Activated naive CD4-positive, alpha-beta T cell (primary cell): Measurements from ENCODE around the gene APOL4.
A peak's percentile ranks its signal among the peaks of the same experiment; 100 is the strongest.
"Not testable (repeated sequence)": the region's sequence is repeated elsewhere in the genome, so short reads cannot be mapped to it uniquely, and the experiment has no call there.

Experiments
- DNase-seq, 4 experiments: peaks; one replicate each; lab custom pipeline; 2025; lab: John Stamatoyannopoulos, UW

APOL4 gene

DNA sequence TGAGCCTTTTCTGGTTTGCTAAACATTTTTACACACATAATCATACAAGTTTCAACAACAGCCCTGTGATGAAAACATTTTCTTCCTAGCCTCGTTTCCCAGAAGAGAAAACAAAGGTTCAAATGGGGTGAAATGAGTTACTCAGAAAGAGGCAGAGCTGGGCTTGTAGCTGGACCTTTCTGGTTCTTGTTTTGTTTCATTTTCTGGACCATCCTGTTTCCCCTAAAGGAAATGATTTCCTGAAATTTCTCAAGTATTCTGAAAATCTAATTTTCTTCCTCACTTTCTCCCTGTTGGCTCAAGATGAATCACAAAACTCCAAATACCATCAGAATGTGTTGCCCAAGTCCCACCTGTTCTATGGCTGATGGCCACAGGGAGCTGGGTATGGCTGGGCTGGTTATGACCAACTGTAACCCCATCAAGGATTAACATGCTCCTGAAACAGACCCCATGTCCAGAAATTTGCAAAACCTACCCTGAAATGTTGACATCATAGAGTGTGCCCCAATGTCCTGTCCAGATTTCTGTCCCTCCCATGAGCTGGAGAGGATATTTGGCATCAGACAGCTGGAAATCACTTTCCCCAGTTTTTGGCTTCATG lies 6.7 kb upstream of the APOL4 start:
- DNase-seq, result no peak

DNA sequence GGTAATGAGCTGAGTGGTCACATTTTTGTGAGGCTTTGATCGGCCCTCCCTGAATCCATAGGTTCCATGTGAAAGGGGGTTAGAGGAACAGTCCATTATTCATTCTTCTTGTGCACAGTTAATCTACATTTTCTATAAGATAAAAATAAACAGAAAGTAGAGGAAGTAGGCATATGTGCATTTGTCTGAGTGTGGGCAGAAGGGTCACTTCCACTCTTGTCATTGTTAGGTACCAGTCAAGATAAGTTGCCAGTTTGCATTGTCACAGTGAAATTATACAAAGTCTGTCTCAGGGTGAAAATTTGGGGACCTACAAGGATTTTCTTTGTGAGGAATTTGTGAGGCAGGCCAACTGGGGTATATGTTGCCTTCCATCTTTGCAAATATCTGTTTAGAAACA lies 4.6 kb upstream of the APOL4 start:
- DNase-seq, result no peak

DNA sequence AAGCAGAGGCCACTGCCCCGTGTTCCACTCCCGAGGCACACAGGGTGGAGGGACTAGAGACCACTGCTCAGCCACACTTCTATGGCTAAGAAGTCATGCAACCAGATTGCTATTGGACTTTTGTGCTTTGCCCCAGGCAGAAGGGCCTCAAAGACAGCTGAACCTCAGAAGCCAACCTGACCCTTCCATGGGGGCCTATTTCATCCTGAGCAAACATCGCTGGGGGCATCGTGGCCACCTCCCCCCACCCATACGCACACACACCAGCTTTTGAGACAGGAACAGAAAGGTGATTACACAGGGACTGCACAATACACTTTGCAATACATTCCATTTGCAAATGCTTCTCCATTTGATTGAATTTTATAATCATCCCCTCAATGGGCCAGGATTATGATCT lies 4.0 kb upstream of the APOL4 start:
- DNase-seq, result not testable (repeated sequence)

DNA sequence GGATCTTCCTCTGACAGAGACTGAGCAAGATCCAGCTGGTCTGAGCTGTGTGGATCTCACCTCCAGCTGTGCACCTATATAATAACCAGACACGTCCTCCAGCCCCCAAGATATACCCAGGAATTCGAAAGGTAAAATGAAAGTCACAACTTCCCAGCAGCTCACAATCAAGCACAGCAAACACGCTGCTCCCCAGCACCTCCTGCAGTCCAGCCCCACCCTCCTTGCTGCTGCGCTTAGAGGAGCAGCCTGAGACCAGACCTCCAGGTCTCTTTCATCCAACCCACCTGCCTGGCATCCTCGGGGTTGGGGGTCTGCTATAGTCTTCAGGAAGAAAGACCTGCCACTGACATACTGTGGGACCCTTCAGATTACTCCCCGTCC lies 3.0 kb upstream of the APOL4 start:
- DNase-seq, result no peak

DNA sequence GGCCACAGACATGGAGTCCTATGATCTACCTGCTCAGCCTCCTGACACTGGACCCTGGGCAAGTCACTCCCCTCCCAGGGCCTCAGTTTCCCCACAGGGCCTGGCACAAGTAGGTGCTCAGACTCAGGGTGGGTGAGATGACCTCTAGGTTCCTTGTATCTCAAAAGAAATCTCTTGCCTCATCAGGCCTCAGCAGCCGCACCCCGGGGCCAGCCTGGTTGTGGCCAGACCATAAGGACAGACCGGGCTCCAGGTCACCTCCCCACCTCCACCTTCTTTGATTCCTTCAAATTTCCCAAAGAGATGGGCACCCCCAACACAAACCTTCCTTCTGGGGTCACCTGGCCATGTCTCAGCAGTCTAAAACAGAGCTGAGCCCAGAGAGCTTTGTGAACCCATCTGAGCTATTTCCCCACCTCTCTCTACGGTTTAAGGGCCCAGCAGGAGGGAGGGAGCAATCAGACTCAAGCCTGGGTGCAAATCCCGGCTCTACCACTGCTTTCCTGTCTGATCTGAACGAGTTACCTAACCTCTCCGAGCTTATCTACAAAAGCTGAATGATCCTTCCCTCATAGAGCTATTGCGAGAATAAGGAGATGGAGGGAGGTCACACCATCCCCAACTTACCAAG lies 2.5 kb upstream of the APOL4 start:
- DNase-seq, result no peak

DNA sequence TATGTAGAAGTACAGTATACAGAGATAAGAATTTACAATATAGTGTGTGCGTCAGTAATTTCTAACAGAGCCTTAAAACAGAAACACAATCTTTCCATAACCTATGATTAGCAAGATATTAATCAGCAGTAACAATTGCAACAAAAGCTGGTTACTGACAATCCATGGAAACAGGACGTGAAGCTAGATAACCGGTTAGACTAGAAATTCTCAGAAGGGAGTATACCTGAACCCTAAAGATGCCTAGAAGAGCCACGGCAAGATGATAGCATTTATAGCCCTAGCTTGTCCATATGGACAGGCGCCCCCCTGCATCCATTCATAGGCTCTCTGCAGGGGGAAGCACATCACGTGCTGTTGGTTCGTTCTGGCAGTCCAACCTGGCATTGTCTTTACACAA lies 1.8 kb upstream of the APOL4 start:
- not testable (repeated sequence) for DNase-seq

DNA sequence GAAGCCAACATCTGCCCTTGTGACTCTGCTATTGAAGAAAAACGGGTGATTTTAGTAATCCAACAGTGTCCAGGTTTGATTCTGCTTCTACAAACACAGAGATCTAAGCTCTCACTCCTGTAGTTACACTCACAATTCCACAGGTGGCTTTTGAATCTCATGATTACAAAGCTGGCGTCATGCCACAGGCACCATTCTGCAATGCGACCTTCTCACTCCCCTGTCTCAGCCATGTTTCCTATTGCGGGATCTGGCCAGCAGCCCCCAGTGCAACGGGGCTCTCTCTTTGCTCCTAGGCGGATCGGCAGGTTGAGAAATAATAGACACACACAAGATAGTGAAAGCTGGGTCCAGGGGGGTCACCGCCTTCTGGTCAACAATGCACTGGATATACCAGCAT lies 1.3 kb upstream of the APOL4 start:
- DNase-seq, result not testable (repeated sequence)

DNA sequence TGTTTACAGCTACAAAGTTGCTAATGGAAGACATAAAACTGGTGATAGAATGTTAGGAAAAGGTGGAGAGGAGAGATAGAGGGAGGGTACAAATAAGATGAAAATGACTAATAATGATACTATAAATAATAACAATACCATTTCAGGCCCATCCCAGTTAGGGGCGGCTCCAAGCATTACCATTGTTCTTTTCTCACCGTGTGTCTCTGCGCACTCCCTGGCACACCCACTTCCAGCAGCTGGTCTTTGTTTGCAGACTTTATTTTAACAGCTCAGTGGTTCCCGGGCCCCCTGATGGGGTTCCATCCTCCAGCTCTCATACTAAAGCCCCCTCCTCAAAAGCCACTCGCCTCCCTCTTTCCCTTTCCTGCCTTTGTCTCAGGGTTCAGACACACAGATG lies 584 bp downstream of the APOL4 start:
- not testable (repeated sequence) for DNase-seq

DNA sequence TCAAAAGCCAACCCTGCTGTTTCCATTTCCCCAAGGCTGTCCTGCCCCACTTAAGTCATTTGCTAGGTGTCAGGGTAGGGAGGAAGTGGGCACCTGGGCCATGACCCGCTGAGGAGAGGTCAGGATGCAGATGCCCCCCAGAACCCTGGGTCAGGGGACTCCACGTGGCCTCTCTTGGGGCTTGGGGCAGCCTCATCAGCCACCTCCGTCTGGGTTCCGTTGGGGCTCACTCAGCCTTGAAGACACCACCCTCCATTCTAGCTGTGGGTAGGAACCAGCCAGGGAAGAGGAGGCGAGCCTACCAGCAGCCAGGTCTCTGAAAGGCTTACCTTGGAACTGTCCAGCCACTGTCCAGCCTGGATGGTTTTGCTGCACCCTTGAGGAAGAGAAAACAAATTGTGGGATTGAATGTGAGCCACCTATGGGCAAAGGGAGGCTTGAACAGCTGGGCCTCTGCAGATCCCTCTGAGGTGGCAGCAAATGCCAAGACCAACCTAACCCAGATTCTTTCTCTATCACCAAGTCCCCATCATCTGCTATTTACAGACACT lies 2.5 kb downstream of the APOL4 start:
- DNase-seq, result no peak

DNA sequence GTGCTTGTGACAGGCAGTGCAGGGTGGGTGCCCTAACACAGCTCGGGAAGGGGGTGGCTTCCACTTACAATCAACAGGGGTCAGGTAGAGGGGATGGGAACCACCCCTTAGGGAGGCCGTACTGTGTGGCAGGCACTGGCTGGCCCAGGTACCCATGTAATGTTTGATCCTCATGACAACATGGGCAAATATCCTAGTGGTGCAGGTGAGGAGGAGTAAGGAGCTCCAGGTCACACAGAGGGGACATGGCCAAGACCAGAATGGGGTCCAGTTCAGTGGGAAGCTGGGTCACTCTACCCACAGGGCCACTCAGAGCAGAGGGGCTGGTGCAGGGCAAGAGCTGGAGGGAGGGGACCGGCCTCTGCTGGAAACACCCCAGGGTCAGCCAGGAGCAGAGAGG lies 3.1 kb downstream of the APOL4 start:
- no peak for DNase-seq

DNA sequence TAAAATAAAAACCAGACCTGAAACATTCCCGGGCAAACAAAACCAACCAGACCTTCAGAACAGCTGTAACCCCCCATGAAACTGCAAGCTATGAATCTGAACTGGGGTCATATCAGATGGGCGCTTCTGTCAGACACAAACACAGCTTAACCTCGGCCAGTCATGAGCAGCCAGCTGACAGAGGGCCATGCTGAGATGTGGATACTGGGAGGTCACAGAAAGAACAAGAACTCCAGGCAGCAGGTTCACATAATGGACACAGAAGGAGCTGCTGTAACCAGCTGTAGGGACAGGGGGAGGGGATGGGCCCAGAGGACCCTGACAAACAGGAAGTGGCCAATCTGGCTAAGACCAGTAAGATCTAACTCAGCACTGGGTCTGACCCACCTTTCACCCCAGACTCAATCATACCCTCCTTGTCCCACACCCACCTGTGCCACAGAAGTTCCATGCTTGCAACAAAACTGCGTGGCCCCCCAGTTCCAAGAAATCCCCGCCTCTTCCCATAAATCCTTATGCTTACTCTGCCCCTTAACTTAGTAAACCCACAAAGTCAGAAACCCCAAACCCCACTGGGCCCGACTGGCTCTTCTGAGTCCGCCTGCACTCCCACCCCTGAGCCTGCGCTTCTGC lies 4.0 kb downstream of the APOL4 start:
- no peak for DNase-seq

DNA sequence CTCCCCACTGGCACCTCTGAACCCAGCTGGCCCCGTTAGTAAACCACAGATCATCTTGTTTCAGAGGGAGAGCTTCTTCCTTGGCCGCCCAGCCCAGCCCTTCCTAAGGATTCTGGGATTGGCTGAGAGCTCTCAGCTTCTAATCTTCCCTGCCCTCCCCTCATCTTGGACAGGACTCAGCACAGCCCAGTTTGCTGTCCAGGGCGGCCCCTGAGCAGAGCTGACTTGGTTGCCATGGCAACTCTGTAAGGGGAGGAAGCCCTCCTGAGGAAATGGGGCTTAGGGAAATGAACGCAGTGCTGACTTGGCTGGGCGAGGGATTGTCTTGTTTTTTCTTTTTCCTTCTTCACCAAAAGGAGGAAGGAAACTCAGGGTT lies 4.6 kb downstream of the APOL4 start:
- DNase-seq, result no peak

DNA sequence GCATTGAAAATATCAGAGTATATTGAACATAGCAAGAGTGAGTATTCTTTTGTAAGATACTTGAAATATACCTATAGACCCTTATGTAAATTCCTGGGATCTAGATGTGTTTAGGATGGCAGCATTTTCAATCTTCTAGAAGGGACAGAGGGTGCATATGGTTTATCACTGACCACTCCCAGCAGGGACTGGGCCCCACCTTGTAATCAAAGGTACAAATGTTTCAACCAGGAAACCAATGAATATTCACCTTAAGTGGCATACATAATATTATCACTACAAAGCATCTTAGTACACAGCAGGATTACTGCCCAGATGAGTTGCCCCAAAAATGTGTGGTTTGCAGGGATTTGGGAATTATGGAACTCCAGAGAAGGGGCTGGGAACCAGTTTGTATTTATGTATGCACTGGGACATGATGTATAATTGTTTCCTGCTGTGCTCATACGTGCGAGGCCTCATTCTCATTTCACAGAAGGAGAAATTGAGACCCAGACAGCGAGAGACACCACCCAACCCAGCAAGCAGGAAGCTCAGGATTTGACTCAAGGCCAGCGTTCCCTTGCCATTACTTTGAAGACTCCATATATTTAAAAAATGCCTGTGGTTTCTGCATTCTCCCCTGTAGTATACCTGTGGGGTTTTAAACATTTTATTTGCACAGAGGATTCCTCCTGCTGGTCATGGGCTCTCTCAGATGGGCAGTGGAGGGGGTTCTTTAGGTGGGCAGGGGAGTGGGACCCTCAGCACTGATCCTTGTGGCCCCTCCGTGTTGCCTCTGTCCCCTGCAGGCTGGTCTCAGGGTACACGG lies 5.2 kb downstream of the APOL4 start:
- no peak for DNase-seq

DNA sequence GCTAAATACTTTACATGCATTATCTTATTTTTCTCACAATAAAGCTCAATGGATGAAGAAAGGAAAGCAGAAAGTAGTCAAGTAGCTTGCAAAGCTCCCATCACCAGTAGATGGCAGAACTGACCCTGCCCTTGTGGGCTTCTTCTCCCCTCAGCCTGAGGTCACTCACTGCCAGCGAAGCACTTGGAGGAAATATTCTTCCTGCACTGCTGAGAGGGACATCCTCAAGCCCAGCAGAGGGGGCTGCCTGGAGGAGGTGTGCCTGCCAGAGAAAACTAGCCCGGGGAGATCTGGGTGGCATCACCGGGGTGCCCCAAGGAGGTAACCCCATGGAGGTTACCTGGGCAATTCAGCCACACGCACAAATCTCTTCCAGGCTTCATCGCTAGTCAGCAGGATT lies 6.6 kb downstream of the APOL4 start:
- peak in 1 of 4 experiments; percentile 7 for DNase-seq

DNA sequence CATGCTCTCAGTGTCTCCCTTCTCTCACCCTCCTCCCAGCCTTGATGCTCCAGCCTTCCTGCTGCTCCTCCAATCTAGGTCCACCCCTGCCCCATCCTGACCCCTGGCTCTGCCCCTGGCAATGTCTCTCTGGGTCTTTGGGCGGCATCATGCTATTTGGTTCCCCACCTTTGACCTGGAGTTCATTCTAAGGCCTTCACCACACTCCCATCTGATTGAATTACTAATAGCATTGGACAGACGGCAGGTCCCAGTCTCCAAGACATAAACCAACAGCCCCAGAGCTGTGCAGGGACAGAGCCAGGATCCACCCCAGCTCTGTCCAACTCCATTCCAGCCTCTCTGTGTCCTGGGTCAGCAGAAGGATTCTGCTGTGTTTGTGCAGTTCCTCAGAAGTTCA lies 7.2 kb downstream of the APOL4 start:
- no peak for DNase-seq

DNA sequence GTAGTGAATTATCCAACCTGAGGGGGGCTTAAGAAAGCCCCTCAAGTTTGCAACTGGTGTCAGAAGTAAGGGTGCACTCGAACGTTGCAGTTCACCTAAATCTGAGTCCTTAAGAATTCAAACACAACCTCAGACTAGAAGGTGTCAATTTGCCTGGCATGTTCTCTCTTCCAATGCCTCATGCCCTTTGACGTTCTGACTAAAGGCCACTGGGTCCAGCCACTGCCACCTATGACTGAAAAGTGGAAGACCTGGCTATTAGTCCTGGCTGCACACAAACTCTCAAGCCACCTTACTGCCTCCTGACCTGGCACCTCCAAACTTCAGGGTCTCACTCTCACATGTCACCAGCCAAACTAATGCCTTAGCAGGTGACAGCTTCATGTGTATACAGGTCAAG lies 8.0 kb downstream of the APOL4 start:
- DNase-seq, result no peak

DNA sequence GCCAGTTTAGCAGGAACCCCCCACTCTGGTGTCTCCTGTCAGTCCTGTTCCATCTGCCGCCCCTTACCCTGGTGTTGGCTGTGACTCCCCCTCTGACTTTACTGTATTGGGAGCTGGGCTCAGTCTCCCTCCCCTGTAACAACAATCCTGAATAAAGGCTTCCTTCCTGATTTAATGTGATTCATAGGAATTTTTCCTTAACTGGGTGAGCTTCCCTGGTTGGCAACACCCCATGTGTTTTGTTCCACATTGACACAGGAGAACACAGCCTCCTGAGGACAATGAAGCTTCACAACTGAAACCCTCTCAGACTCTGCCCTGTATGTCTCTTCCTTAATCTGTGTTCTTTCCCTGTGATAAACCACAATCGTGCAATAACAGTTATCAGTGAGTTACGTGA lies 8.4 kb downstream of the APOL4 start:
- DNase-seq, result no peak

DNA sequence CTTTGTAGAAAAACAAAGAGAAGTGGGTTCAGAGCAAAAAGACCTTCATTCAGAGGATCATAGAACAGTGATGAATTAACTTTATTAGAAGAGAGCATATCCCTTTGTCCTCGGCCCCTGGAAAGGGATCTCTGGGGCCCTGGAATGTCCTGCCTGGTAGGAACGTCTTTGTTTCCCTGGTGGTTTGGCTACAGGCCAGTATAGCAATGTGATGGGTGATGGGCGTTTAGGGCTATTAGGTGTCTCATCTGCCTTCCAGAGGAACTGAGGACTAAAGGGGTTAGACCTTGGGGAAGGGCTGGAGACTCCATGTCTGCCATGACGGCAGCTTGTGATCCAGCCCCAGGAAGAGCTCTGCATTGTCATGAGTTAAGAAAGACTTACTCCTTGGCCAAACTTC lies 9.1 kb downstream of the APOL4 start:
- no peak for DNase-seq

DNA sequence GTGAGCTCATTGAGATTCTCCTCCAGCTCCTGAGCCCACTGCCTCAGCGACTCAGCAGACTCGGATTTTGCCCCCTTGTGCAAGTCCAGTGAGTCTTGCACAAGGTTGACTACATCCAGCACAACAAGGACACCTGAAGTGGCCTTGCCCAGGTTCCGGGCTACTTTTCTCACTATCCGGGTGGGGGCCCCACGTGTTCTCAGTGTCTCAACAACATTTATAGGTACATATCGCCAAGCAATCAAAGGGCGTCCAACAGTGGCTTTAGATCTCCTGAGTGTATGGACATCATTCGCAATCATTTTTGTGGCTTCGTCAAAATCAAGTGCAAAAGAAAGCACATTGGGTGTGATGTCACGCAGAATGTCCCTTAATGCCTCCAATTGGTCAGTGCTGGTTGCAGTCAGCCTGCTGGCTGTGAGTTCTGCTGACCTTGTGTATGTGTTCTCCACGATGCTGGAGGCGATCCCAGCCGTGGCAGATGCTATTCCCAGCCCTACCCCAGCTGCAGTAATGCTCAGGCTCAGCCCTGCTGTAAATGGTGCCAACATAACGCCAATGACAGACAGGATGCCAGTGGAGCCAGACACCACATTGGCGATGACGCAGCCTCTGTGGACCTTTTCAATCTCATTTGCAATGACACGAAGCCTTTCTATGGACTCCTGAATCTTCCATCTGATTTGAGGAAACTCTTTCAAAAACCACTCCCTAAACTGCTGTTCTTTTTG lies 10.3 kb downstream of the APOL4 start:
- DNase-seq, result no peak

DNA sequence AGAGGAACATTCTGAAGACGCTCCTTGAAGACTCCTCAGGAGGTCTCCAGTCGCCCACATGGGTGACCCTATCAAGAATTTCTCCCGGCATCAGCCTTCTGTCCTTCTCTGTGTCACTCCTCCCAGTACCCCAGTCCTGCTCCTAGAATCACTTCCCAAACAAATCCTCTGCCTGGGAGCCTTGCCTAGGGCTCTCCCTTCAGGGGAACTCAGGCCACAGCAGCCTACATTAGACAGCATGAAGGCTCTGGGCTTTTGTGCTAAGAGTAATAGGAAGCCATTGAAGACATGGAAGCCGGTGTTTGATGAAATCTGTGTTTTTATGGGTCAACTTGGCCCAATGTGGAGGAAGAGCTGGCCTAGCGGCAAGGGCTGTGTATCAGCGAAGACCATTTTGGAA lies 13.7 kb downstream of the APOL4 start:
- DNase-seq, result not testable (repeated sequence)

DNA sequence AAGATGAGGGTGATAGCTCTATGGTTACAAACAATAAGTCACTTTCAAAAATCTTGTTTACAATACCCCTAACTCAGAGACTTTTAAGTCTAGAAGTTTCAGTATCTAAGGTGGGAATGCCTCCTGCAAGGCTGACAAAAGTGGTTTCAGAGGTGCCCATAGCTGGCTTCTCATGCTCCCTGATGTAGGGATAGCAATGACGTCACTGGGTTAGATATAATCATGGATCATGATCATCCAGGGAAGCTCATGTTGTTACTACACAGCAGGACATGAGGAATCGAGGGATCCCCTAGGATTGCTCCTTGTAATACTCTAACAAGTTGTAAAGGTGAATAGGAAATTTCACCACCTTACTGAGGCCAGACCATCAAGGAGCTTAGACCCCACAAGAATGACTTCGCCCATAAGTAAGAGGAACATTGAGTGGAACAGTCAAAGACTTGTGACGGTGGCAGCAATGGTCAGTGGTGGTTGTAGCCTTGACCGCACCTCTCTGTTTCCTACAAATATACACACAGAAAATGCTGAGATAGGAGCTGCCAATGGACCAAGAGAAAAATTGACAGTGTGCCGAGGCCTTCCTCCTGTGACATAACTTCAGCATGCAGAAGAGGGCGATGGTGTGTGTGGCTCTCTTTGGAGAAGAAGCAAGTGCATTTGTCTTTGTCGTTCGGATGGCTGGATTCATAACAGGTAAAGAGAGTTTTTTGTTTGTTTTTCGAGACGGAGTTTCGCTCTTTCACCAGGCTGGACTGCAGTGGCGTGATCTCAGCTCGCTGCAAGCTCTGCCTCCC lies 15.6 kb downstream of the APOL4 start:
- DNase-seq, result no peak
